Keratinocyte (primary cell): ENCODE measurements around the gene SGIP1.
A peak's percentile ranks its signal among the peaks of the same experiment; 100 is the strongest.

Source experiments
- EZH2 ChIP-seq: IDR thresholded peaks from one replicate; pipeline ENCODE4 v1.6.1; 2012; ENCODE audit warnings: inconsistent platforms, mild to moderate bottlenecking, low read length, moderate library complexity
- TF ChIP-seq, protein P1 (sequence below), 3 experiments: IDR thresholded peaks in 1 of 3; conservative IDR thresholded peaks in 1 of 3; optimal IDR thresholded peaks in 1 of 3; 2 replicates in 2 of 3; 3 replicates in 1 of 3; pipeline versions ENCODE3 to v1.5.1; 2011; ENCODE audit warnings: low read length in 3 of 3, mild to moderate bottlenecking in 3 of 3, moderate library complexity in 2 of 3, control low read depth in 1 of 3, inconsistent platforms in 1 of 3; ENCODE audit not compliant: insufficient read depth in 2 of 3; ENCODE audit errors: extremely low read depth in 1 of 3

DNA sequence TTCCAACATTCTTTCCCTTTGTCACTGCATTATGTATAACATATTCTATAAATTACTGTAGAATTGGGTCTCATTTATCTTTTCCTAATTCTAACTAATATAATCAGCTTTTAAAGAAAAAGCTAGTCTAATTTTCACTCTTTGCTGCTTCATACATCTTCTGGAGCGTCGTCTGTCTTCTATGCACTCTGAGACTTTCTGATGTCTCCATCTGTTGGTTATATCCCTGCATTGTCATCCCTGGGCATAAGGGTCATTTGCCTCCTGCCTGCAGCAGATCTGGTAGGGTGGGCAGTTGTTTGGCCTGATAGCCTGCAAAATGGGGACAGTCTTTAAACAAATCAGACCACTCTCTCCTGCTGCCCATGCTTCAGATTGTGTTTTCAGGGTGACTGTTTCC lies 177.5 kb downstream of the SGIP1 start:
- TF ChIP-seq, protein P1, sequence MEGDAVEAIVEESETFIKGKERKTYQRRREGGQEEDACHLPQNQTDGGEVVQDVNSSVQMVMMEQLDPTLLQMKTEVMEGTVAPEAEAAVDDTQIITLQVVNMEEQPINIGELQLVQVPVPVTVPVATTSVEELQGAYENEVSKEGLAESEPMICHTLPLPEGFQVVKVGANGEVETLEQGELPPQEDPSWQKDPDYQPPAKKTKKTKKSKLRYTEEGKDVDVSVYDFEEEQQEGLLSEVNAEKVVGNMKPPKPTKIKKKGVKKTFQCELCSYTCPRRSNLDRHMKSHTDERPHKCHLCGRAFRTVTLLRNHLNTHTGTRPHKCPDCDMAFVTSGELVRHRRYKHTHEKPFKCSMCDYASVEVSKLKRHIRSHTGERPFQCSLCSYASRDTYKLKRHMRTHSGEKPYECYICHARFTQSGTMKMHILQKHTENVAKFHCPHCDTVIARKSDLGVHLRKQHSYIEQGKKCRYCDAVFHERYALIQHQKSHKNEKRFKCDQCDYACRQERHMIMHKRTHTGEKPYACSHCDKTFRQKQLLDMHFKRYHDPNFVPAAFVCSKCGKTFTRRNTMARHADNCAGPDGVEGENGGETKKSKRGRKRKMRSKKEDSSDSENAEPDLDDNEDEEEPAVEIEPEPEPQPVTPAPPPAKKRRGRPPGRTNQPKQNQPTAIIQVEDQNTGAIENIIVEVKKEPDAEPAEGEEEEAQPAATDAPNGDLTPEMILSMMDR (optimal IDR thresholded peaks at IDR 0.05 in 1 of 3, IDR thresholded peaks at IDR 0.05 in 1 of 3, conservative IDR thresholded peaks at IDR 0.05 in 1 of 3; ENCODE audit: extremely low read depth in 1 of 3, insufficient read depth in 2 of 3, low read length in 3 of 3) = peak in 2 of 3 experiments; percentile 14 to 53
- TF ChIP-seq EZH2 = no peak
